GM18499 (cell line): ENCODE measurements around the gene RNASE8.
"Not testable (repeated sequence)": the region's sequence is repeated elsewhere in the genome, so short reads cannot be mapped to it uniquely, and the experiment has no call there.

Experiments
- ATAC-seq: cut with Tn5 transposase; IDR thresholded peaks from one replicate; pipeline ENCODE4 v1.9.1; 2021; ENCODE audit warnings: moderate number of reproducible peaks; ENCODE audit not compliant: insufficient read depth, unreplicated experiment

RNASE8 gene, protein sequence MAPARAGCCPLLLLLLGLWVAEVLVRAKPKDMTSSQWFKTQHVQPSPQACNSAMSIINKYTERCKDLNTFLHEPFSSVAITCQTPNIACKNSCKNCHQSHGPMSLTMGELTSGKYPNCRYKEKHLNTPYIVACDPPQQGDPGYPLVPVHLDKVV

DNA sequence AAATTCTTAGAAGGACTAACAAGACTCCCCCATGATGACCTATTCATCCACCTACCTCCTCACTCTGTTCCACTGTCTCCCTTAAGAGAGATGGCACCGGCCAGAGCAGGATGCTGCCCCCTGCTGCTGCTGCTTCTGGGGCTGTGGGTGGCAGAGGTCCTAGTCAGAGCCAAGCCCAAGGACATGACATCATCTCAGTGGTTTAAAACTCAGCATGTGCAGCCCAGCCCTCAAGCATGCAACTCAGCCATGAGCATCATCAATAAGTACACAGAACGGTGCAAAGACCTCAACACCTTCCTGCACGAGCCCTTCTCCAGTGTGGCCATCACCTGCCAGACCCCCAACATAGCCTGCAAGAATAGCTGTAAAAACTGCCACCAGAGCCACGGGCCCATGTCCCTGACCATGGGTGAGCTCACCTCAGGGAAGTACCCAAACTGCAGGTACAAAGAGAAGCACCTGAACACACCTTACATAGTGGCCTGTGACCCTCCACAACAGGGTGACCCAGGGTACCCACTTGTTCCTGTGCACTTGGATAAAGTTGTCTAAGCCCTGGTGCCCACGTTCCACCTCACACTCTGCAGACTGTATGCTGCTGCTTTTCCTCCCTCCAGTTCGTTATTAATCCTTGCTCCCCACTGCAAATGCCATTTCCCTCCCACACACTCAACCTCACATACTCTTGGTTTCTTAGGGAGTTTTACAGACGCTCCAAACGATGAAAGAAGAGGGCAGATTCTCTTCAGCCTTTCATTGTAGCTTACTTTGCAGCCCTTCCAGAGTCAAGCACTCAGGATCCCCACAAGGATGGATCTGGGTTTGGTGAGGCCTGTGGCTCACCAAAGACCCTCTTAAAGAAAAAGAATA, at the start of gene RNASE8:
RNASE8 (plus strand) TSS at position 20 of the 873 bp plus-strand sequence; CDS start at position 91, 71 bp downstream.
- ATAC-seq: no peak

DNA sequence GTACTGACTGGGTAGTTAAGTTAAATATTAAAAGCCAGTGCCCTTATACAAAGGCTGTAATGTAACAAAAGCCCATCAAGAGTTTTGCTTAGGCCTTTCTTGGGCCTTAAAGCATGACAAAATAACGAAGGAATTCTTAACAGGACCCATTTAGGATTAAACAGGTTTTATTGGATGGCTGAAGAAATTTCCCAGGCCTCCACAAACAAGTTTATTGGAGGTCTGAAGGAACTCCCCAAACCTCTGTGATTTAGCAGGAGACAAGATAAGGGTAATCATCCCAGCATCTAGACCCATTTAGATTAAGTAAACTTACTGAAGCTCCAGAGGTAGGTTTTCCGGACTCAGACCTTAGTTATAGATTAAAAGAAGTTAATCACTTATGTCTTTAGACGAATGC, 47.9 kb upstream of the RNASE8 start:
- not testable (repeated sequence) for ATAC-seq

DNA sequence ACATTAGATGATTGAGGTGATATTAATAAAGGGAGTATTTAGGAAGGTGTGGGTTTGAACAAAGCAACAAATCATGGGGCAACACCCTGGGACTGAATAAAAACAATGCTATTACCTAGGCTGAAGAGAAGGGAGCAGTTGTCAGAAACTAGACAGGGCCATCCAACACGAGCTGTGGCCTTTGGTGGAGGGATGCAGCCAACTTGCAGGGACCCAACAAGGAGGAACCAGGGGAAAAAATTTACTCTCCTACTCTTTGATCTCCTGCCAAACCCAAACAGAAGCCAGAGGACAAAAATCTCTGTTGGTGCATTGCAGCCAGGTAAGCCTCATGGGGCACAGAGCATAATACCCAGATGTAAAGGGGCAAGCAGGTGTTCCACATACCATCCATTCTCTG, 46.5 kb upstream of the RNASE8 start:
- no peak for ATAC-seq

DNA sequence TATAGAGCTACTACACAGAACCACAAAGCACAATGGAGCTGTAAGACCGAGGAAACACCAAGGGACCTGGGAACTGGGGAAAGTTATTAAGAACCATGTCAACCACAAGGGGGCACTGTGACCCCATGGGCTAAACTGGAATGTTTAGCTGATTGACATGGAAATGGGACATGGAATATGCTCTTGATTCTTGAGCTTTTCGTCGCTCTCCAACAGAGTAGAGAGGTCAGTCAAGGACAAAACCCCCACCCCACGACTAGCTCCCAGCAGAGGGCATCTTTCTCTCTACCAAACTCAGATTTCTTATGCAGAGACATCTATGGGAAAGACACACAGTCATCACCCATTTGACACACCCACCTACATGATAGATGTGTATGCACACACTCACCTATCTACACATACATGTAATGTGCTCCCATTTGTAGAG, 42.8 kb upstream of the RNASE8 start:
- ATAC-seq: no peak

DNA sequence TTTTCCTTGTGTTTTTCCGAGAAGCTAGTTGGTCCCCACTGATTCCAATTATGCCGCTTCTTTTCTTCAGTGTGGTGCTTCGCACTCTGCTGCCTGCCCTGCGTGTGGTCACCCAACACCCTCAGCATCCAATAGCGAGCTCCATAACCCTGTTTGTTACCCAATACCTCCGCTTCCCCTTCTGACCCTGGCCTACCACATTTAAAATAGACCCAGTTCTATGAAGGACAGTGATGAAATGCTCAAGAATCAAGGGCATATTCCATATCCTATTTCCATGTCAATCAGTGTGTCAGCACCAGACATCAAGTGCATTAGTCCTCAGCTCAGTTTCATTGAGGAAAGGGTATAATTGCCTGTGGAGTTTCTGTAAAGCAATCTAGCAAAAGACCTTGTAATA, 42.3 kb upstream of the RNASE8 start:
- no peak for ATAC-seq

DNA sequence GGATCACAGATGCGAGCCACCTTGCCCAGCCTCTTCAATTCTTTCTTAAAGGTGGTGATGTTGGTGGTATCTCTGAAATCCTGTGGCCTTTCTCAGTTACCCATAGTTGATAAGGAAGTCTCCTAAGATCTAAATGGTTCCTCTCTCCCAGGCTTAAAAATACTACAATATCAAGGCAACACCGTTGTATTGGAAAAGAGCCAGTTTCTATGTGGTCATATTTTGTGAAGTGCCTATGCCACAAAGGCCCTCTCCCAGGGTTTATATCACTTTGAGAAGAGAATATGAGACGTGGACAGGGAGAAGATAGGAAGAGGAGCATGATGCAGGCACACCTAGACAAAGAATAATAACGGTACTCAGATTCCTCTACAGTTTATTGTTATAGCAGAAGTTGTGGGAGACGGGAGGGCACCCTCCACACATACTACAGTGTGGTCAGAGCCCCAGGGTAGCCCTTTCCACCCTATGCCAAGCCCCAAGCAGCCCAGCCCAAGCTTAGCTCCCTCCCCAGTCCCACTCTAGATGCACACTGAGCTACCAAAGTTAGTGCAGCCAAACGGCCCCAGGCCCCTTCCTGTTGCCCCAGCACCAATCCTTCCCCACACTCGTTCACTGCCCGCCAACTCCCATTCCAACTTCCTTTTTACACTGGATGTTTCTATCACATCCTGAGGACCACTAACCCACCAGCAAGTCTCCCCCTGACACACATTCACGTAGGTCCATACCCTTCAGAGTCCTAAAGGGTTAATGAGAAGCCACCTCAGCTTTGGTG, 41.0 kb upstream of the RNASE8 start:
- ATAC-seq: no peak

DNA sequence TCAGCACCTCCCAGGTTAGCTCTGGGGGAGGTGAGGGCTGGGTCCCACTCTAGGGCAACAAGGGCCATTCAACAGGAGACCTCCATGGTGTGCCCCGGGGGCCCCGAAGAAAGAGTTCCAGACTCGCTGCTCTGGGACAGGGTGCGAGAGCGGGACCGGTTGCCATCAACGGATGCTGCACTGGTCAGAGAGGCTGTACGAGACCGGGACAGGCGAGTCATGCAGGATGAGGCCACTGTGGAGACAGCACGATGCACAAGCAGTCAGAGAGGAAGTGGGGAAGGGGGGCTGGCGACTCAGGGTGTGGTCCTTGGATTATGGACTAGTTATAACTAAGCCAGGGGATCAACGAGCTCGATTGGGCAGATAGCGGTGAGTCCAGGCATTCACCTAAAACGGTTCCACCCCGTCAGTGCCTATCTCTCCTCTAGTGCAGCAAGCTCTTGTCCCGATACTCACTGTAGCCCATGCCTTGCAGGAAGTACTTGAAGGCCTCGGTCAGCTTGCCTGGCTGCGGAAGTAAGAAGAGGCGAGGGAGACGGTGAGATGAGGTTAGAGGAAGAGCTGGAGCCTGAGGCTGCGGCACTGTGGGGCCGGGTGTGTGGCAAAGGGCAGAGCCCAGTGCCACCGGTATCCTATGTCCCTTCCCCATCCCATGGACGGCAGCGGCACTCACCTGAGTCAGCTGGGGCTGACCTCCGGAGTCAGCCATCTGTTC, 39.9 kb upstream of the RNASE8 start:
- no peak for ATAC-seq

DNA sequence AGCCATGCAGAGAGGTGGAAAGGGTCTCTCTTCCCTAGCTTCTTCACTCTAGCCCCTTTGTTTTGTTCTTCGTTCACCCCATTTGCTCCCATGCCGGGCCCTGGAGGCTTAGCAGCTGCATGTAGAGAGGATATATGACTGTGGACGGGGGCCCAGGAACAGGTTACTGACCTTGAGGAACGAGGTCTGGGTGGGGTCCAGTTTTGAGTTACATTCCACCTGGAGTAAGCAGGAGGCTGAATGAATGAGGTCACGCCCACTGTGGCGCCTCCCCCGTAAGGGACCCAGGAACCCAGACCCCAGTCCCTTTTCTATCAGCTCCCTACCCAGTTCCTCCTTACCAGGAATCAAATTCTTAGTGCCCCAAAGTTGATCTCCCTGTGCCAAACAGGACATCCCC, 39.3 kb upstream of the RNASE8 start:
- ATAC-seq: no peak

DNA sequence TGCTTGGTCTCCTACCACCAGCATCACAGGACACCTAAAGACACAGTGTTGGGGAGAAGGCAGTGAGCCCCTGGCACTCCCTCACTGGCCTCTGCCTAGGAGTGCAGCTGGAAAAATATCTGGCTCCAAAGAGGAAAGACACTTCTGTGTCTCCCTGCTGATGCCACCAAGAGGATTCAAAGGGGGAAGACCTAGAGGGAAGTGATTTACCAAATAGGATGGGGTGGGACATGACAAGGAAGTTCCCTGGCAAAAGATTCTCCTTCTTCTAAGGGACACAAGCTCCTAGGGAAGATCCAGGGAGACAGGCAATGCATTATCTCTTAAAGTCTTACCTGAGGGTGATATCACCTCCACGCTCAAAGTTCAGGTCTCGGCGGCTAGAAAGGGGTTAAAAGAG, 38.8 kb upstream of the RNASE8 start:
- ATAC-seq: no peak

DNA sequence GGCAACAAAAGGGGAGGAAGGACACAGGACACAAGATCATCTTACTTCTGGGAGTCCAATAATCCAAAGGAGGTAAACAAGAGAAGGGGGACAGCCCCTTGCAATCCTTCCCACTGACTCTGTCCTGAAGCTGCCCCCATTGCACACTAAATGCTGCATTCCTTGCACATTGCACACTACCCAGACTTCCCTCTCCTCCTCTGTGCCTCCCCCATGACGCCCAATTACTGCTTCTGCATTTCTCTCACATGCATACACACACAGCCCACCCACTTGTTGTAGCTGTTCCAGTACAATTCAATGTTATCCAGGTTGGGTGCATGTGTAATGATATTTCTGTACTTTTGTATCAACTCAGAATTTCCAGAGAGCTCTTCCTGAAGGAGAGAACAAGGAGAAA, 38.3 kb upstream of the RNASE8 start:
- no peak for ATAC-seq

DNA sequence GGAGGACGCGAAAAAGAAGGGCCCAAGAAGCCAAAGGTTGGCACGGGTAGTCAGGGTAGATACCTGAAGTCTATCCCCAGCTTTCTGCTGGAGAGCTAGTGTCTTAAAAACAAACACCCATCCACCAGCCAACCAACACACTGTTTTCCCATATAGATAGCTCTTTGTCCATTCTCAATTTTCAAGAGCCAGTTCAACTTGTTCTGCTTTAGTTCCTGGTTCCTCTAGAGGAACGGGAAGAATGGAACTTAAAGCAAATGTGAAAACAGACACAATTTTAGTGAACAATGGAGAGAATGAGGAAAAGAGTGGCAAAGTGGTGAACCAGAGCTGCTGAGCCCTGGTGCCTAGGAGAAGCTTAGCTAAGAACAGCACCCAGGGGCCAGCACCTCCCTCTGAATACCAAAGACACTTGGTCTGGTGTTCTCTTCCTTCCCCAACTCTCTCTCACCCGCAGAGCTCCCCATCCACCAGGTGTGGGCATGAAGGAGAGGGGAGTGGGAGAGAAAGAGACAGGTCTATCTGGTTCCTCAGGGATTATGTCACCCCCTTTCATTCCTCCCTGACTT, 36.6 kb upstream of the RNASE8 start:
- no peak for ATAC-seq

DNA sequence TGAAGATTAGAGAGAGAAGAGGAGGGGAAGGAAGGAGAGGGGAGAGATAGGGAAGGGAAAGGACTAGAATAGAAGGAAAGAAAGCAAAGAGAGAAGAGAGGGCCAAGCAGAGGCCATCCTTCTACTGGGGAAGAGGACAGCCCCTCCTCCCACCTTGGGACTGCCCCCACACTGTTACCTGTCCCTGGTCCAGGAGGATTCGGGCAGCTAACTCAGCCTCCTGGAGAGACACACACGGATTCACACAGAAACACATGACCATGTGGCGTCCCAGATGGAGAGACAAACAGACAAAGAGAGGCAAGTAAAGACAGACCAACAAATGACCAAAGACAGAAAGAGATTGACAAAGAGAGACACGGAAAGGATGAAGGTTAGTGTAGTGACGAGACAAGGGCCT, 34.9 kb upstream of the RNASE8 start:
- no peak for ATAC-seq

DNA sequence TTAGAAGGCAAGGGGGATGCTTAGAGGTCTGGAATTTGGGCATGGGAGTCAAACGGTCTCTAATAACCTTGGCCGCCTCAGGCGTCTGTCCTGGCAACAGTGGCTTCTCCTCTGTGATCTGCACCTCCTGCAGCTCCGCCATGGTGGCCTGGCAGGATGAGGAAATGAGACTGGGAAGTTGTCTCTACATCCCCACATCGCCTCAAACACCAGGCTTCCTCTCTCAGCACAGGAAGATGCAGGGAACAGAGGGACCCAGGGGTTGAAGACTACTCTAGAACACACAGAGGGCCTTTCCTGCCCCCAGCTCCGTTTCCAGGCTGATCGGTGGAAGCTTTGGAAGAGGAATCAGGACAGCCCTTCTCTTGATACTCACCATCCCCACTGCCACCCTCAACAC, 34.4 kb upstream of the RNASE8 start:
- no peak for ATAC-seq

DNA sequence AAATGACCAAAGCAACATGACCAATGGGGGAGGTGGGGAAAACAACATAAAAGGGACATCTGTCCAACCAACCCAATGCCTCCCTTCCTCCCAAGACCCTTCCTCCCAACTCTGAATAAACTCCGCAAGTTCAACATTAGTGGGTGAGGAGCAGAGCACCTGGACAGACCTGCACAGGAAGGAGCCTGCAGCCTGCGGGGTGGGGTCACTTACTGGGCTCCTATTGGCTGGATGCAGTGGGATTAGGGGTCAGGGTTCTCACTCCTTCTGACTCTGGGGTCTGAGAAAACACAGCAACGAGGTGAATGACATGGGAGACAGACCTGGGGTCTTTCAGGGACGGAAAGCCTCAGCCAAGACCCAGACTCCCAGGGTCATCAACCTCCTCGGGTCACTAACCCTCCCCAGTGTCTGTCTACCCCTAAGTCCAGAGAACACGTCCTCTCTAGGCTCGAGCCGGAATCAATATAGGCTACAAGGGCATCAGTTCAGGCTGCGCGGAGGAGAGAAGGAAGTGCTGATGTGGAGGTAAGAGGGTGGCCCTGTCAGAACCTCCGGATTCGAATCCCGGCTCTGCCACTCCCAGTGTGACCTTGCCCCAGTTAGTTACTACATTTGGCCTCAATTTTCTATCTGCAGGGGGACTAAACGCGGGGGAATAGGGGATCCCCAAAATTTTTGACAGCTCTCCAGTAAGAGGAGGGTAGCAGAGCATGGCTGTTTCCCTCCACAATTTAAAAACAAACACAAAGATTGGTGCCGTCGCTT, 33.6 kb upstream of the RNASE8 start:
- no peak for ATAC-seq

DNA sequence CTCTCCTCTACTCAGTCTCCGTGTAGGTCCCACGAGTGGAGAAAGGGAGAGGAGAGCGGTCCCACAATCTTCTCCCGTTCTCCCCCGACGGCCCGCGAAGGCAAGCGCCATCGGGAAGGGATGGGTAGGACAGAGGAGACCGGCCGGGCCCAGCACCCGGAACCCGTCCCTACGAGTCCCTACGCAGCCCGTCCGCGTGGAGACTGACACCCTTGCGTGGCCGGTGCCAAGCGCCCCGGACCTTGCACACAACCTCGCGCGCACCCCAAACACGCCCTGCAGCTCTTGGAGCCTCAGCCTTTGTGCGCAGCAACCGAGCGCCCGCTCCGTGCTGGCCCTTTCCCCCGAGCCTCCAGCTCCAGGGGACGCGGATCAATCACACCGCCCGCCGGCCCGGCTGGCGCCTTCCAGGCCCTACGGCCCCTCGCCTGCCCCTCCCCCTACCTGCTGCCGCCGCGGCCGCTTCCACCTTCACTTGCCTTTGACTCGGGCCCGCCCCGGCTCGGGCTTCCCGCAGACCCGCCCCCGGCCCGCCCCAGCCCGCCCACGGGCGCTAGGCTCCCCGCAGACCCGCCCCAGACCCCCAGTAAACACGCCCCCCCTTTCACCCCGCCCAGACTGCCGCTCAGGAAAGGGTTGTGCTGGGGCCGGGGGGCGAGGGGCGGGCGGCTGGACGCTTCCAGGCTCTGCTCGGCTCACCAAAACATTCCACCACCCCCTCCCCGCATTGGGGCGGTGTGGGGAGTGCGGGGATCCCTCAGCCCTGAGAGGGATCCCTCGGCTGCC, 32.8 kb upstream of the RNASE8 start, which contains the start of gene NDRG2:
NDRG2 (minus strand) TSS at position 477 of the 786 bp plus-strand sequence. CDS start 1,746 bp downstream, outside the sequence.
- no peak for ATAC-seq

DNA sequence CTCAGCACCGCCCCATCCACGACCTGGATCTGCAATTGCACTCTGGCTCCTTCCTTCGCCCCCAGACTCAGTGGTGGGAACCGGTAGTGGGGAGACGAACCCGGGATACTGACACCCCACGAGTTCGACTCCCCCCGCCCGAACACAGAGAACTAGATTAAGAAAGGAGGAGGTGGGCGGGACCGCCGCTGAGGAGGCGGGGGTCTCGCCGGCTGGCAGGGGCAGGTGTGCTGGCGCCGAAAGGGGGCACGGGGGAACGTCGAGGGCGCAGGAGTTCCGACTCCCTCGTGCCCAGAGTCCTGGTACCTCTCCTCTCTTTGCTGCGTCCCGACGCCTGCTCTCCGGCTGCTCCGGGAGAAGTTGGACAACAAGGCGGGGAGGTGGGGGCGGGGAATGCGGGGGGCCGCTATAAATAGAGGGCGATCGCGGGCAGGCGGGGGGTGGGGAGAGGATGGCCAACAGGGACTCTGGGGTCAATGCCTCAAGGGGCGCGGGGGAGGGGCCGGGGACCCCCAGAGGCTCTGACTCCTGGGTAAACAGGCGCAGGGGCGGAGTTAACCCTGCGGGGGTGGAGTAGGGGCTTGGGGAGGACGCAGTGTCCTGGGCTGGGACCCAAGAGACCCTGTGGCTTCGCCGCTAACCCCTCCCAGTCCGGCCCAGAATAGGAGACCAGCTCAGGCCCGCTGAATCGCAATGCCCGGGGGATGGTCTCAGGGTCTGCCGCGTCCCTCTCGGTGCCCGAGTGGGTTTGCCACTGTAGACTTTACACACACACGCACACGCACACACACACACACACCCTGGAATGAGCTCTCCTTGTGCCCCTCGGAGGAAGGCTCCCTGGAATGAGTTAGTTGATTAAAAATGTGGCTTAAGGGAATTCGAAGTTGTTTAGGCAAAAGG, 32.0 kb upstream of the RNASE8 start:
- ATAC-seq: no peak

DNA sequence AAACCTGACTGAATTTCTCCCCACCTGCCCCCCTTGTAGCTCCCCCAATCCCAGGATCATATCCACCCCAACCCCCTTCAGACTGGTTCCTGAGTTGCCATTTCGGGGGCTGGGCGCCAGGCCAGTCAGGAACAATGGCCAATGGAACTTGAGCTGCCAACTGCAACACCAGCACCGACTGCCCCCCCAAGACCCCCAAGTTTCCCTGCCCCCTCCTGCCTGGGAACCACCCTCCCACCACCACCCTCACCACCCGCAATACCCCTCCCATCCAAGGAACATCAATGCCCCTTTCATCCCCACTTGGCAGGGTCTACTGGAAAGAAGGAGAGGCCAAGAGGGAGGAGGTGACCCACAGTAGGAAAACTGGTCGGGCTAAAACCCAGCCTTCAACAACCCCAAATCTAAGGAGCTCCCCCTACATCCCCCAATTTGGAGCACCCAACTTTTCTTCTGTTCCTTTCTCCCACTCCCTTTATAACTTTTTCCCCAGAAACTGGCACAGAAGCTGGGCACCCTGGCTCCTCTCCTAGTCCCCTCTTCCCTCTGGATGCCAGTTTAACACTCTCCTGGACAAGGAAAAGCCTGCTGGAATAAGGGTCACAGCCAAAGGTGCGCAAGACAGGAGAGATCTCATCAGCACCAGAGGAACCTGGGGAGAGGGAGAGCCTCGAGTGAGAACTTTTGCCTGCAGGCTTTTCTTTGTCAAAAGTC, 31.2 kb upstream of the RNASE8 start:
- no peak for ATAC-seq
